NT2/D1 (cell line): ENCODE data around the gene TMEM209.
"Not testable (repeated sequence)": the region's sequence is repeated elsewhere in the genome, so short reads cannot be mapped to it uniquely, and the experiment has no call there.

Experiments
- DNase-seq: peaks from one replicate; pipeline ENCODE4 v3.0.0-alpha.2; 2011; ENCODE audit warnings: low read depth, low spot score
- H3K27me3 ChIP-seq: 2 replicates; pipeline ENCODE4 v1.6.0; 2011; ENCODE audit warnings: mild to moderate bottlenecking; ENCODE audit not compliant: insufficient read length, insufficient read depth
- H3K36me3 ChIP-seq: 2 replicates; pipeline ENCODE4 v1.6.1; 2011; ENCODE audit warnings: mild to moderate bottlenecking, low read length, mixed read lengths; ENCODE audit not compliant: insufficient read depth, insufficient read length
- H3K4me1 ChIP-seq: 2 replicates; pipeline ENCODE4 v1.5.1; 2011; ENCODE audit not compliant: insufficient read depth, insufficient read length
- H3K4me3 ChIP-seq: 2 replicates; pipeline ENCODE4 v1.5.1; 2011; ENCODE audit warnings: low read depth; ENCODE audit not compliant: insufficient read length
- H3K9ac ChIP-seq: 2 replicates; pipeline ENCODE4 v1.6.0; 2011; ENCODE audit warnings: low read depth; ENCODE audit not compliant: insufficient read length
- H3K9me3 ChIP-seq: 2 replicates; pipeline ENCODE4 v1.5.1; 2011; ENCODE audit warnings: mild to moderate bottlenecking, low read length; ENCODE audit not compliant: insufficient read depth
- SUZ12 ChIP-seq: IDR thresholded peaks from 2 replicates; pipeline ENCODE4 v1.6.1; 2011; ENCODE audit not compliant: insufficient read length, insufficient read depth; ENCODE audit errors: extremely low read depth
- YY1 ChIP-seq: IDR thresholded peaks from 2 replicates; pipeline ENCODE4 v1.6.1; 2011; ENCODE audit not compliant: insufficient read length, insufficient read depth
- ZNF274 ChIP-seq: IDR thresholded peaks from 2 replicates; pipeline ENCODE4 v1.6.1; 2011; ENCODE audit warnings: mild to moderate bottlenecking, low read depth, low read length

Gene TMEM209

GRCh38 chr7:130240240-130240639 lies 35.0 kb upstream of the TMEM209 start:
- TF ChIP-seq YY1, result no peak
- TF ChIP-seq ZNF274, result no peak
- TF ChIP-seq SUZ12, result no peak

GRCh38 chr7:130236361-130236760 lies 31.2 kb upstream of the TMEM209 start:
- not testable (repeated sequence) for DNase-seq, H3K36me3 ChIP-seq, H3K4me3 ChIP-seq

More at GRCh38 chr7:130240240-130240639, 35.0 kb upstream of the TMEM209 start:
- Histone ChIP-seq H3K4me1 (no peaks in the 10 kb centered on the region), H3K9ac (no peak overlapping the region), H3K27me3 (no peaks in the 10 kb centered on the region), H3K36me3 (no peaks in the 10 kb centered on the region), H3K9me3 (no peaks in the 10 kb centered on the region), H3K4me3 (no peak overlapping the region)
- DNase-seq, result no peak

DNA sequence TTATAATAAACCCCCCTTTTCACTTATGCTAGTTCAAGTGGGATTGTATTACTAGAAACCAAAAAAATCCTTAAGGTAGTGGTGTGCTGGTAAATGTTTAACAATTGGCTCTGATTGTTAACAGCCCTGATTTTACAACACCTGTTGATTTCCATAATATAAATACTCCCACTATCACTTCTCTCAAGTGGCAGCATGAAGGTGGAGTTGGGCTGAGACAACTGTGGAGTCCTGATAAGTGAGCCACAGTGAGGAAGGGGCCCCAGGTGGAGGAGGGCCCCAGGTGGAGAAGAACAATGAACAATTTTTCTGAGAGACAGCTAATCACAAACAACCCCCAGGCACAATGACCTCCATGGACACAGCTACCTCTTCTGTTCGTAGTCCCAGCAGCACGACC lies 28.9 kb upstream of the TMEM209 start:
- TF ChIP-seq YY1 (no peak), SUZ12 (no peak), ZNF274 (no peak)
- Histone ChIP-seq H3K4me1 (no peaks in the 10 kb centered on the region), H3K9me3 (no peaks in the 10 kb centered on the region), H3K27me3 (no peaks in the 10 kb centered on the region), H3K4me3 (no peak overlapping the region), H3K9ac (no peak overlapping the region), H3K36me3 (no peaks in the 10 kb centered on the region)
- no peak for DNase-seq

More at GRCh38 chr7:130236361-130236760, 31.2 kb upstream of the TMEM209 start:
- not testable (repeated sequence) for H3K27me3 ChIP-seq, H3K9ac ChIP-seq, H3K4me1 ChIP-seq, H3K9me3 ChIP-seq

- DNase-seq, result no peak
- Histone ChIP-seq H3K36me3 (no peaks in the 10 kb centered on the region), H3K9me3 (no peaks in the 10 kb centered on the region), H3K9ac (no peak overlapping the region), H3K4me3 (no peak overlapping the region), H3K27me3 (no peaks in the 10 kb centered on the region), H3K4me1 (no peaks in the 10 kb centered on the region)
- TF ChIP-seq SUZ12 (no peak), YY1 (no peak), ZNF274 (no peak)
Observed at GRCh38 chr7:130232209-130232608, 27.0 kb upstream of the TMEM209 start.

GRCh38 chr7:130231792-130232191 lies 26.6 kb upstream of the TMEM209 start:
- TF ChIP-seq ZNF274, result no peak
- no peak for TF ChIP-seq YY1
- TF ChIP-seq SUZ12, result no peak
- no peak for DNase-seq
- Histone ChIP-seq H3K36me3 (no peaks in the 10 kb centered on the region), H3K27me3 (no peaks in the 10 kb centered on the region), H3K9ac (no peak overlapping the region), H3K4me3 (no peak overlapping the region), H3K9me3 (no peaks in the 10 kb centered on the region), H3K4me1 (no peaks in the 10 kb centered on the region)

DNA sequence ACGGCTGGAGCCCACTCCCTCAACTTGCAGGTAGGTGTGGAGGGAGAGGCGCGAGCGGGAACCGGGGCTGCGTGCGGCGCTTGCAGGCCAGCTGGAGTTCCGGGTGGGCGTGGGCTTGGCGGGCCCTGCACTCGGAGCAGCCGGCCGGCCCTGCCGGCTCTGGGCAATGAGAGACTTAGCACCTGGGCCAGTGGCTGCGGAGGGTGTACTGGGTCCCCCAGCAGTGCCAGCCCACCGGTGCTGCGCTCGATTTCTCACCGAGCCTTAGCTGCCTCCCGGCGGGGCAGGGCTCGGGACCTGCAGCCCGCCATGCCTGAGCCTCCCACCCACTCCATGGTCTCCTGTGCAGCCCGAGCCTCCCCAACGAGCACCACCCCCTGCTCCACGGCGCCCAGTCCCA lies 24.8 kb upstream of the TMEM209 start:
- not testable (repeated sequence) for H3K4me1 ChIP-seq, H3K9me3 ChIP-seq, H3K27me3 ChIP-seq, DNase-seq, H3K9ac ChIP-seq, H3K4me3 ChIP-seq, H3K36me3 ChIP-seq

DNA sequence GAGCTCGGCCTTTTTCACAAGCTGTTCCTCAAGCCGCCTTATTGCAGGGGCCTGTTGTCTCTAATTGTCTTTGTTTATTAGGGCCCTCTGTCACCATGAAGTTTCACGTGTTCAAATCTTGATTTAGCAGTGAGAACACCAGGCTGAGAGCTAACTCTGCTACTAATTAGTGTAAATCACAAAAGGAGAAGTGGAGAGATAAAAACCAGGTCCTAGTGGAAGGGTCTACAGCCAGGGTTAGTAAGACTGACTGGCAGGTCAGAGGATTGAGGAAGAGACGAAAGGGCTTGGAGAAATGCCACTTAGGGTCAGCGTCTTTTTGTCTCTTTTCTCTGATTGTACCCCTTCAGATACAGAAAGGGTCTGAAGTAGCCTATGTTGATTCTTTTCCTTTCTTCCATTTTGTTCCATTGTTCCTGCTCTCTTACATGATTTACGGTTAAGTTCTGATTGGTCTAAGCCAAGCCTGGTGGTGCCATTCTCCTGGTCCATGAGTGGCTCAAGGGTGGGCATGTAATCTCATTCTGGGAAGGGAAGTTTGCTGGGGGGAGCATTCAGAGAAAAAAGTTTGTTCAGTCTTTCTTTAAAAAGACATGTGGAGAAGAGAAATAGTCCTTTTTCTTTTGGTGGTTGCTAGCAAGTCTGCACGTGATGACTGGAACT lies 23.8 kb upstream of the TMEM209 start:
- H3K4me1 ChIP-seq, result no peaks in the 10 kb centered on the region
- H3K9me3 ChIP-seq, result no peaks in the 10 kb centered on the region
- no peak overlapping the region for H3K4me3 ChIP-seq
- H3K36me3 ChIP-seq, result no peaks in the 10 kb centered on the region
- TF ChIP-seq ZNF274 (no peak), SUZ12 (no peak), YY1 (no peak)
- no peak overlapping the region for H3K9ac ChIP-seq
- H3K27me3 ChIP-seq, result no peaks in the 10 kb centered on the region
- no peak for DNase-seq

GRCh38 chr7:130227883-130228575 lies 22.8 kb upstream of the TMEM209 start:
- no peak for DNase-seq
- Histone ChIP-seq H3K36me3 (no peaks in the 10 kb centered on the region), H3K9ac (no peak overlapping the region), H3K4me1 (no peaks in the 10 kb centered on the region), H3K4me3 (no peak overlapping the region), H3K27me3 (no peaks in the 10 kb centered on the region), H3K9me3 (no peaks in the 10 kb centered on the region)
- TF ChIP-seq ZNF274 (no peak), SUZ12 (no peak), YY1 (no peak)
